ENCODE results near the gene OPCML.

OPCML gene

DNA sequence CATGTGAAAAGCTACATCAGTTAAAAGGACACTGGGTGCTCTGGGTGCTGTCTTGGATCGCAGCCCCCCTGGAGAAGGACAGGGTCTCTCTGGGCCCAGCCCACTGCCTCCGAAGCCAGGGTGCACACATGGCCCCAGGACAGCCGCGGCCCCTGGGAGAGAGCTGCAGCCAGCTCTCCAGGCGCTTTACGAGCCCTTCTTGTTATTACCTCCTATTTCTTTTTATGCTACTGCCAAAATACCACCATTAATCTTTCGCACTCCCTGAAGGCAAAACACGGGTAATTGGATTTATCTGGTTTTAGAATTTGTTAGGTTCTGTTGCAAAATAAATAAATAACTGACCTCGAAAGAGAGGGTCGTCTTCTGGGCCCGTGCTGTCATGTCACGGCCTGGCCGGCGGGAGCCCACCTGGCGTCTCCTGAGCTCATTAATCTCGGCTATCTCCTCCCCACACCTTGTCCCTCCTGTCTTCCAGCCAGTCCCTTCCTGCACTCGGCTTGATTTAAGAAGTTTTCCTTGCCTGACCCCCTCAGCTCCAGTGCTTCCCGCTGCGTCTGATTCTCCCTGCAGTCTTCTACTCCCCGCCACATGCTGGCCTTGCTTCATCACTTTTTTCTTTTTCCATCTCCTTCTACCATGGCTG lies 611.7 kb downstream of the OPCML start:
- H3K9me2 ChIP-seq (ENCODE audit: low read depth, low read length) = no peaks in the 10 kb centered on the region
- no peaks in the 10 kb centered on the region for H4K20me1 ChIP-seq (ENCODE audit: insufficient read depth, low read length)
- no peaks in the 10 kb centered on the region for H3K79me2 ChIP-seq (ENCODE audit: insufficient read depth, low read length)
- H3K4me2 ChIP-seq (ENCODE audit: low read length) = no peak overlapping the region
- H3K4me1 ChIP-seq (ENCODE audit: insufficient read depth, low read length, severe bottlenecking) = no peaks in the 10 kb centered on the region
- no peak overlapping the region for H3K9ac ChIP-seq (ENCODE audit: low read length)
- H3K4me3 ChIP-seq (ENCODE audit: low read depth, low read length, poor library complexity, severe bottlenecking) = no peak overlapping the region
- no peaks in the 10 kb centered on the region for H3F3A ChIP-seq (ENCODE audit: insufficient read depth, low read length)
- H2AFZ ChIP-seq (ENCODE audit: low read length) = no peak overlapping the region
- no peak overlapping the region for H3K27ac ChIP-seq (ENCODE audit: low read depth, low read length, poor library complexity, severe bottlenecking)
- no peaks in the 10 kb centered on the region for H3K36me3 ChIP-seq (ENCODE audit: insufficient read depth, low read length)
- H3K9me3 ChIP-seq (ENCODE audit: low read length) = no peaks in the 10 kb centered on the region
- no peaks in the 10 kb centered on the region for H3K27me3 ChIP-seq (ENCODE audit: insufficient read depth, low read length)
- TF ChIP-seq, protein P1, sequence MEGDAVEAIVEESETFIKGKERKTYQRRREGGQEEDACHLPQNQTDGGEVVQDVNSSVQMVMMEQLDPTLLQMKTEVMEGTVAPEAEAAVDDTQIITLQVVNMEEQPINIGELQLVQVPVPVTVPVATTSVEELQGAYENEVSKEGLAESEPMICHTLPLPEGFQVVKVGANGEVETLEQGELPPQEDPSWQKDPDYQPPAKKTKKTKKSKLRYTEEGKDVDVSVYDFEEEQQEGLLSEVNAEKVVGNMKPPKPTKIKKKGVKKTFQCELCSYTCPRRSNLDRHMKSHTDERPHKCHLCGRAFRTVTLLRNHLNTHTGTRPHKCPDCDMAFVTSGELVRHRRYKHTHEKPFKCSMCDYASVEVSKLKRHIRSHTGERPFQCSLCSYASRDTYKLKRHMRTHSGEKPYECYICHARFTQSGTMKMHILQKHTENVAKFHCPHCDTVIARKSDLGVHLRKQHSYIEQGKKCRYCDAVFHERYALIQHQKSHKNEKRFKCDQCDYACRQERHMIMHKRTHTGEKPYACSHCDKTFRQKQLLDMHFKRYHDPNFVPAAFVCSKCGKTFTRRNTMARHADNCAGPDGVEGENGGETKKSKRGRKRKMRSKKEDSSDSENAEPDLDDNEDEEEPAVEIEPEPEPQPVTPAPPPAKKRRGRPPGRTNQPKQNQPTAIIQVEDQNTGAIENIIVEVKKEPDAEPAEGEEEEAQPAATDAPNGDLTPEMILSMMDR (IDR thresholded peaks at IDR 0.05; ENCODE audit: low read length) = no peak
- TF ChIP-seq EZH2 (IDR thresholded peaks at IDR 0.05; ENCODE audit: borderline replicate concordance, low read length) = no peak

DNA sequence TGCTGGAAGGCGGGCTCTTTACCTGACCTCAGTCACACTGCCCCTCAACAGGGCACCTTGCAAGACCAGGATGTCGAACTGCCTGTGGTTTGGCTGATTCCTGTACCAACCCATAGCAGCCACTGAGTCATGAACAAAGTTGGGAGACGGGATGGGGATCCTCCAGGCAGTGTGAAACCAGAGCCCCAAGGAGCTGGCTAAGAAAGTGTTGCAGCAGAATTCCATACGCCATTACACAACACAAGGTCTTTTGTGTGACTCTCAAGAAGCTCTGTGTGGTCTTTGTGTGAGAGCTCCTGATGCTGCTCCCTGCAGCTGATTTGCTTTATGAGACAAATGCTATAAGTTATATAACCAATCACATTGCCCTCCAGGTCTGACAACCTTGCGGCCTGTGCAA lies 617.7 kb downstream of the OPCML start:
- Histone ChIP-seq H3K4me1 (ENCODE audit: insufficient read depth, low read length, severe bottlenecking) (no peaks in the 10 kb centered on the region), H3K9me2 (ENCODE audit: low read depth, low read length) (no peaks in the 10 kb centered on the region), H3K9ac (ENCODE audit: low read length) (no peak overlapping the region), H3K36me3 (ENCODE audit: insufficient read depth, low read length) (no peaks in the 10 kb centered on the region), H3K9me3 (ENCODE audit: low read length) (no peaks in the 10 kb centered on the region), H2AFZ (ENCODE audit: low read length) (no peak overlapping the region), H3K79me2 (ENCODE audit: insufficient read depth, low read length) (no peaks in the 10 kb centered on the region), H4K20me1 (ENCODE audit: insufficient read depth, low read length) (no peaks in the 10 kb centered on the region), H3K27ac (ENCODE audit: low read depth, low read length, poor library complexity, severe bottlenecking) (no peak overlapping the region), H3K4me2 (ENCODE audit: low read length) (no peak overlapping the region), H3F3A (ENCODE audit: insufficient read depth, low read length) (no peaks in the 10 kb centered on the region), H3K27me3 (ENCODE audit: insufficient read depth, low read length) (no peaks in the 10 kb centered on the region), H3K4me3 (ENCODE audit: low read depth, low read length, poor library complexity, severe bottlenecking) (no peak overlapping the region)
- TF ChIP-seq EZH2 (IDR thresholded peaks at IDR 0.05; ENCODE audit: borderline replicate concordance, low read length) = no peak
- TF ChIP-seq, protein P1 (IDR thresholded peaks at IDR 0.05; ENCODE audit: low read length) = no peak

DNA sequence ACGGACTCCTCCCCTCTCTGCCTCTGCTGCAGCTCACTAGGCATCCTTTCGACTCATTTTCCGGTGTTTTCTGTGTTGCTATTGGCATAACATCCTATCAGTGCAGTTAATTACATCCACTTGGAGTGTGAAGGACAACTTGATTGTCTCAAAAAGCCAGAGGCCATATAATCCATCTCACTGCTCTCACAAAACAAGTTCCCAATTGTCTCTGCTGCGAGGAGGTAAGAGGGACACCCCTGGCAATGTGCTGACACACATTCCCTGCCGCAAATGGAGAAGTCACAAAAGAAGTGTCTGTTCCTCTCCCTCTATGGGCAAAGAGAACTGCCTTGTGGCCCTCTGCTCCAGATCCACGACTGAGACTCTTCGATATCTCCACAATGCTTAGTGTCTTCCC lies 618.4 kb downstream of the OPCML start:
- Histone ChIP-seq H3K27ac (ENCODE audit: low read depth, low read length, poor library complexity, severe bottlenecking) (no peak overlapping the region), H3K36me3 (ENCODE audit: insufficient read depth, low read length) (no peaks in the 10 kb centered on the region), H3F3A (ENCODE audit: insufficient read depth, low read length) (no peaks in the 10 kb centered on the region), H3K4me3 (ENCODE audit: low read depth, low read length, poor library complexity, severe bottlenecking) (no peak overlapping the region), H3K9ac (ENCODE audit: low read length) (no peak overlapping the region), H3K4me1 (ENCODE audit: insufficient read depth, low read length, severe bottlenecking) (no peaks in the 10 kb centered on the region), H3K79me2 (ENCODE audit: insufficient read depth, low read length) (no peaks in the 10 kb centered on the region), H3K9me3 (ENCODE audit: low read length) (no peaks in the 10 kb centered on the region), H3K27me3 (ENCODE audit: insufficient read depth, low read length) (no peaks in the 10 kb centered on the region), H2AFZ (ENCODE audit: low read length) (no peak overlapping the region), H3K9me2 (ENCODE audit: low read depth, low read length) (no peaks in the 10 kb centered on the region), H4K20me1 (ENCODE audit: insufficient read depth, low read length) (no peaks in the 10 kb centered on the region), H3K4me2 (ENCODE audit: low read length) (no peak overlapping the region)
- TF ChIP-seq, protein P1 (IDR thresholded peaks at IDR 0.05; ENCODE audit: low read length) = no peak
- TF ChIP-seq EZH2 (IDR thresholded peaks at IDR 0.05; ENCODE audit: borderline replicate concordance, low read length) = no peak

Measured in OCI-LY1 (cell line).